HAP-1 (cell line): ENCODE results near the gene ZDHHC11.
"Not testable (repeated sequence)": the region's sequence is repeated elsewhere in the genome, so short reads cannot be mapped to it uniquely, and the experiment has no call there.

Source experiments
- DNase-seq, 2 experiments: peaks; one replicate each; pipeline ENCODE4 v3.0.0-alpha.2; 2016 to 2020; ENCODE audit warnings: low spot score in 2 of 2
- H3K27me3 ChIP-seq: fragments of 250-450 bp; sonication (Bioruptor Pico); 2 replicates; pipeline ENCODE4 v1.5.1; 2020; ENCODE audit warnings: low read depth, mild to moderate bottlenecking, moderate library complexity
- H3K36me3 ChIP-seq: fragments of 250-450 bp; sonication (Bioruptor Pico); replicated peaks from 2 replicates; pipeline ENCODE4 v1.5.1; 2020; ENCODE audit warnings: mild to moderate bottlenecking
- H3K4me1 ChIP-seq: fragments of 250-450 bp; sonication (Bioruptor Pico); 2 replicates; pipeline ENCODE4 v1.5.1; 2020; ENCODE audit warnings: mild to moderate bottlenecking
- H3K4me3 ChIP-seq: fragments of 250-450 bp; sonication (Bioruptor Pico); 2 replicates; pipeline ENCODE4 v1.5.1; 2020; ENCODE audit warnings: mild to moderate bottlenecking, moderate library complexity
- H3K9me3 ChIP-seq: fragments of 250-450 bp; sonication (Bioruptor Pico); 2 replicates; pipeline ENCODE4 v1.5.1; 2020; ENCODE audit warnings: mild to moderate bottlenecking, moderate library complexity
- in situ Hi-C: fragments of 300-500 bp; cut with MboI; formaldehyde crosslinking; loops from 3 replicates; pipeline ENCODE4 v1.14.3; 2020; ENCODE audit warnings: low sequenced_read_pairs, inconsistent platforms, mixed read lengths

Gene ZDHHC11

GRCh38 chr5:840118-840973 lies 10.4 kb downstream of the ZDHHC11 start:
- not testable (repeated sequence) for H3K27me3 ChIP-seq, H3K36me3 ChIP-seq, H3K9me3 ChIP-seq, DNase-seq, H3K4me3 ChIP-seq, H3K4me1 ChIP-seq
- in situ Hi-C loops, result loop anchor here (5.0 kb wide), 1 partner anchor 98 kb away; no protein-coding TSS in a partner anchor

- DNase-seq, H3K4me3 ChIP-seq, H3K9me3 ChIP-seq, H3K36me3 ChIP-seq, H3K27me3 ChIP-seq, in situ Hi-C loops, H3K4me1 ChIP-seq: not testable (repeated sequence)
These were observed 12.3 kb downstream of the ZDHHC11 start for GRCh38 chr5:838431-838851.

DNA sequence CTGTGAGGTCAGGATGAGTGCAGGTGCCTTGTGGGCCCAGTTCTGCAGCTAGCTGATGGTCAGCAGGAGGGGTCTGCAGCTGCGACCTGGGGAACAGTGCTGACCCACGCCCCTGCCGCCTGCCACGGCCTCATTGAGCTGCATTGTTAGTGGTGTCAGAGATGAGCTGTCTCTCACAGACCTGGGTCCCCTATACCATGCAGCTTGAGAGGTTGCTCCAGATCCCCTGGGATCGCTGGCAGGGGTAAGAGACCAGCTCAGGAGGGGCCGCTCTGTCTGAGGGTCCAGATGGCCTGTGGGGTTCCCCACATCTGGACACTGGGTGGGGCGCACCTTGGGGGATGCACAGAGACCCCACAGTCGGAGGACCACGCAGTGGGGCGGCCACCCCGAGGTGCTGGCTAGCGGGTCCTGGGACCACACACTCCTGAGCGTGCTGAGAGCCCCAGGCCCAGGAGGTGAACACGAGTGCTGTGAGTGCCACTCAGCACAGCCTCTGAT lies 13.1 kb downstream of the ZDHHC11 start:
- H3K9me3 ChIP-seq, DNase-seq, H3K4me1 ChIP-seq, H3K4me3 ChIP-seq, H3K27me3 ChIP-seq, in situ Hi-C loops, H3K36me3 ChIP-seq: not testable (repeated sequence)

DNA sequence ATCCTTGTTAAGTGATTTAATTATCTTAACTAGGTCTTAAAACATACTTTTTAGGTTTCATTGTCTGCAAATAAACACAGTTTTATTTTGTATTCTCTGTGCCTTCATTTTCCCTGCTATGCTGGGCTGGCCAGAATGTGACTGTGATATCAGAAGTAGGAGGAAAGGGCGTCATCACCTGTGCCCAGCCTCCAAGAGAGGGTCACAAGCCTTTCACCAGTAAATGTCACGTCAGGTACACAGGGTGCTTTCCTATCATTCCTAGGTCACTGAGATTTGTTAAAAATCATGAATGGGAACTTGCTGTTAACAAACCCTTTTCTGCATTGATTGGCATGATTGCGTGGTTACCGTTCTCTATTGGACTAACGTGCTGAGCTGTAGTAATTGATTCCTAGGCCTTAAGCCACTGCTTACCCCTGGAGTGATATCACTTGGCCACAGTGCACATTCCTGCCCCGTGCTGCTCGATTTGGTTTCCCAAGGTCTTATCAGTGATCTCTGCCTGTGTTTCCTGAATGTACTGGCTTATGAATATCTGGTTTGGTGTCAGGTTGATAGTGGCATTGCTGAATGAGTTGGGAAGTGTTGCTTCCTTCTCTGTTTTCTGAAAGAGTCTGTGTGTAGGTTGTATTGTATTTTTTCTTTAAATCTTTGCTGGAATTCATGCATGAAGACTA lies 14.7 kb downstream of the ZDHHC11 start:
- H3K36me3 ChIP-seq, H3K4me3 ChIP-seq, H3K27me3 ChIP-seq, H3K4me1 ChIP-seq, DNase-seq, in situ Hi-C loops, H3K9me3 ChIP-seq: not testable (repeated sequence)

- not testable (repeated sequence) for H3K9me3 ChIP-seq
These were observed 16.8 kb downstream of the ZDHHC11 start for GRCh38 chr5:834013-834412.

DNA sequence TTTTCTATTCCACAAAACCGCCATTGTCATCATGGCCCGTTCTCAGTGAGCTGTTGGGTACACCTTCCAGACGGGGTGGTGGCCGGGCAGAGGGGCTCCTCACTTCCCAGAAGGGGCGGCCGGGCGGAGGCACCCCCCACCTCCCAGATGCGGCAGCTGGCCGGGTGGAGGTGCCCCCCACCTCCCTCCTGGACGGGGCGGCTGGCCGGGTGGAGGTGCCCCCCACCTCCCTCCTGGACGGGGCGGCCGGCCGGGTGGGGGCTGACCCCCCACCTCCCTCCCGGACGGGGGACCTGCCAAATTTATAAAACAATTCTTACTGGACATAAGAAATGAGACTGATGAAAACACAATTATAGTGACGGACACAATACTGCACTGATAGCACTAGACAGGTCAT lies 22.6 kb downstream of the ZDHHC11 start:
- H3K9me3 ChIP-seq, H3K4me1 ChIP-seq, H3K27me3 ChIP-seq, DNase-seq, H3K36me3 ChIP-seq, H3K4me3 ChIP-seq, in situ Hi-C loops: not testable (repeated sequence)

More at GRCh38 chr5:834013-834412, 16.8 kb downstream of the ZDHHC11 start:
- in situ Hi-C loops, DNase-seq, H3K36me3 ChIP-seq, H3K27me3 ChIP-seq, H3K4me3 ChIP-seq, H3K4me1 ChIP-seq: not testable (repeated sequence)

DNA sequence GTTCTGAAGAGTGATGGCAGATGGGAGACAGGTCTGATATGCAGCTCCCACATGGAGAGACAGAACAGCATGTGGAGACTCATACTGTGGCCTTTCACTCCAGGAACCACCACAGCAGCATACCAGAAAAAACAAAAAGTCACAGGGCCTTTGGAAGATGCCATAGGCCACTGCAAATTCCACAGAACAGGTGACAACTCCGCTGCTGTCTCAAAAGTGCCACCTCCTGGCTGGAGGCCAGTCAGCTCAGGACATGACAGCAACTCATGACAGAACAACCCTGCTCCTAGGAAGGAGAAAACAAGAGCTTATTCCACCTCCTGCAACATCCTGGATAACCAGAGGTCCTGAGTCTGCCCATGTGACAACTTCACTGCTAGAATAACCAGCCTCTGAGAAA lies 25.2 kb downstream of the ZDHHC11 start:
- H3K4me1 ChIP-seq, H3K36me3 ChIP-seq, DNase-seq, H3K4me3 ChIP-seq, in situ Hi-C loops, H3K9me3 ChIP-seq, H3K27me3 ChIP-seq: not testable (repeated sequence)

- in situ Hi-C loops, result no loop called here
- H3K27me3 ChIP-seq, result no peaks in the 10 kb centered on the region
These were observed 29.3 kb downstream of the ZDHHC11 start for GRCh38 chr5:821504-821903.

DNA sequence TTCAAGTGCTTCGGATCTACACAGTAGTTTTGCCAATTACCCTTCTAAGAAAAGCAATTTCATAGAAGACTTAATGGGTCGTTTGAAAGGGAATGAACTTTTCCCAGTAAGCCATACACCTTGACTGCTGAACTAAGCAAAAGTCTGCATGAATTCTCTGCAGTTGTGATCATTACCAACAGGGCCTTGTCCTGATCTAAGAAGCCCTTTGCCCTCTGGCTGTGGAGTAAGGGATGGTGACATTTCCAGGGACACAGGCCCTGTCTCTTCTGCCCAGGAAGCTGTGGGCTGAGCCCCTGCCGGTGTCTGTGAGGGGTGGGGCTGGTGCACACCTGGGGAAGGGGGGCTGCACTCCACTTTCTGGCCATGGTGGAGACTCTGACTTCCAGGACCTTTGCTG lies 30.5 kb downstream of the ZDHHC11 start:
- no peaks in the 10 kb centered on the region for H3K4me1 ChIP-seq
- no peak for DNase-seq
- no peak overlapping the region for H3K4me3 ChIP-seq
- in situ Hi-C loops, result no loop called here
- no peaks in the 10 kb centered on the region for H3K36me3 ChIP-seq
- no peaks in the 10 kb centered on the region for H3K9me3 ChIP-seq
- no peaks in the 10 kb centered on the region for H3K27me3 ChIP-seq

More at GRCh38 chr5:821504-821903, 29.3 kb downstream of the ZDHHC11 start:
- Histone ChIP-seq H3K36me3 (no peaks in the 10 kb centered on the region), H3K9me3 (no peaks in the 10 kb centered on the region), H3K4me1 (no peaks in the 10 kb centered on the region), H3K4me3 (no peak overlapping the region)
- DNase-seq, result no peak

DNA sequence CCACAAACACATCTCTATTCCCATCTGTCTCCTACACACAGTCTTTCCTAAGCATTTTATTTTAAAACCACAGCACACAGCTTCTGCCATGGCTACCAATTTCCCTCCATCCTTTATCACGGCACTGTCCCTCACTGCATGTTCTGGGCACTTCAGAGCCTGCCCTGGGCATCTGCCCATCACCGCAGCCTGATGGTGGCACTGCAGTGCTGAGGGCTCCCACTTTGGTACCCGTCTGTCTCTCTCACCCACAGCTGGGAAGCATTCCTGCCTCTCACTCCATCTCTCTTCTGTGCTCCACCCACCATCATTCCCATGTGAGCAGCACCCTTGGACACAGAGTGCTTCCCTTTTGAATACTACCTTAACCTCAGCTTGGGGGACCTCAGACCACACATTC lies 31.7 kb downstream of the ZDHHC11 start:
- H3K4me3 ChIP-seq, result no peak overlapping the region
- no peaks in the 10 kb centered on the region for H3K36me3 ChIP-seq
- no peaks in the 10 kb centered on the region for H3K27me3 ChIP-seq
- no peaks in the 10 kb centered on the region for H3K4me1 ChIP-seq
- DNase-seq, result no peak
- no peaks in the 10 kb centered on the region for H3K9me3 ChIP-seq
- in situ Hi-C loops, result no loop called here

GRCh38 chr5:816176-816575 lies 34.6 kb downstream of the ZDHHC11 start:
- H3K36me3 ChIP-seq, result no peaks in the 10 kb centered on the region
- peaks cover 5% of the 10 kb centered on the region; the same call in 1 of the 2 replicates for H3K4me1 ChIP-seq
- DNase-seq, result no peak
- in situ Hi-C loops, result no loop called here
- H3K9me3 ChIP-seq, result no peaks in the 10 kb centered on the region
- H3K4me3 ChIP-seq, result no peak overlapping the region
- no peaks in the 10 kb centered on the region for H3K27me3 ChIP-seq

- no peak overlapping the region for H3K4me3 ChIP-seq
- H3K4me1 ChIP-seq, result peaks cover 5% of the 10 kb centered on the region; the same call in 1 of the 2 replicates
- no peak for DNase-seq
- no peaks in the 10 kb centered on the region for H3K27me3 ChIP-seq
- H3K9me3 ChIP-seq, result no peaks in the 10 kb centered on the region
- H3K36me3 ChIP-seq, result no peaks in the 10 kb centered on the region
- in situ Hi-C loops, result no loop called here
These were observed 35.3 kb downstream of the ZDHHC11 start for GRCh38 chr5:815449-815848.

DNA sequence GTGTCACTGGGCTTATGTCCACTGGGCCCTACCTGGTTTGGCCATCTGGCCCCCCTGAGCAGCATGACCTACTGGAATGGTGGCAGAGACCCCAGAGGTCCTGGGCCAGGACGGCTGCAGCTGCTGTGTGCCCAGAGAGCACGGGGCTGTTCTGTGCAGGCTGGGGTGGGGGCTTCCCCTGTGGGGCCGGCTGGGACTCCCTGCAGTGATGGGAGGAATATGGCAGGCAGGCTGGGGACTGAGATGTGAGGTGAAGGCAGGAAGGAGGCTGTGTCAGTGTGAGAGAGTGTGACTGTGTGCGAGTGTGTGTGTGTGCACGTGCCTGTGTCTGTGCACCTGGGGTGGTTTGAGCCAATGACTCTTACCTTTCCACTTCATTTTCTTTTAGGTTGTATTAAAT lies 37.2 kb downstream of the ZDHHC11 start:
- H3K9me3 ChIP-seq, DNase-seq, H3K36me3 ChIP-seq, H3K4me1 ChIP-seq, H3K27me3 ChIP-seq, H3K4me3 ChIP-seq, in situ Hi-C loops: not testable (repeated sequence)

GRCh38 chr5:811384-811783 lies 39.4 kb downstream of the ZDHHC11 start:
- in situ Hi-C loops, DNase-seq, H3K4me3 ChIP-seq, H3K4me1 ChIP-seq, H3K36me3 ChIP-seq, H3K9me3 ChIP-seq, H3K27me3 ChIP-seq: not testable (repeated sequence)
